Measurements from ENCODE around the gene KDM2B. TPM values are rescaled to one million over a fixed set of nuclear protein-coding genes. Genes with fewer than 3 reads are reported as not detected.

Gene KDM2B
- total and polyA plus RNA-seq, 10 of the 15 experiments (the other 5 are each of a cell fraction or from before 2014, with no cell fraction given), result 13.6 to 124 (median 40.4) TPM

DNA sequence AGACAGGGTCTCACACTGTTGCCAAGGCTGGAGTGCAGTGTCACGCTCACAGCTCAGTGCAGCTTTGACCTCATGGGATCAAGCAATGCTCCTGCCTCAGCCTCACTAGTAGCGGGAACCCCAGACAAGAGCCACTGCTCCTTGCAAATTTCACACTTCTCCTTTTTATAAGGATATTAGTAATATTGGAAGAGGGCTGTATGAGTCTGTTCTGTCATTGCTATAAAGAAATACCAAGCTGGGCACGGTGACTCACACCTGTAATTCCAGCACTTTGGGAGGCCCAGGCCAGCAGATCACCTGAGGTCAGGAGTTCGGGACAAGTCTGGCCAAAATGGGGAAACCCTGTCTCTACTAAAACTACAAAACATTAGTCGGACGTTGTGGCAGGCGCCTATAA lies 32.6 kb upstream of the KDM2B start:
- ChIA-PET SMC1A (ENCODE audit: uncharacterized antibody, unreplicated experiment) (no interaction called here), POLR2A (interaction anchor here (0.7 kb wide), 1 partner anchor 71 kb away, joined by 5 read pairs; no protein-coding TSS in a partner anchor), CTCF (interaction anchor here (0.7 kb wide), 1 partner anchor 11 kb away, joined by 3 read pairs; no protein-coding TSS in a partner anchor), RAD21 (ENCODE audit: unreplicated experiment) (no interaction called here)
- Histone ChIP-seq H3K4me3 (no peak overlapping the region), H3K4me1 (ENCODE audit: control insufficient read depth, insufficient read depth, low read length) (peaks cover 11% of the 10 kb centered on the region; the same call in 1 of the 2 replicates), H3K36me3 (ENCODE audit: control insufficient read depth in 2 of 2, insufficient read depth in 2 of 2, low read length in 1 of 2) (no peaks in the 10 kb centered on the region), H4K20me1 (ENCODE audit: control insufficient read depth, insufficient read depth) (no peaks in the 10 kb centered on the region), H3K9me3 (replicated peaks; ENCODE audit: control insufficient read depth, insufficient read depth, low read length) (no peaks in the 10 kb centered on the region), H2AFZ (ENCODE audit: control insufficient read depth, low read depth, low read length) (no peak overlapping the region), H3K4me2 (ENCODE audit: control insufficient read depth, insufficient read depth) (no peak overlapping the region), H3K27me3 (replicated peaks in 1 of 2; ENCODE audit: control insufficient read depth in 2 of 2, insufficient read depth in 2 of 2, low read length in 1 of 2) (no peaks in the 10 kb centered on the region), H3K27ac (ENCODE audit: control insufficient read depth, insufficient read depth) (no peak overlapping the region), H3K9ac (ENCODE audit: control insufficient read depth, insufficient read depth, low read length) (no peak overlapping the region), H3K79me2 (ENCODE audit: control insufficient read depth, insufficient read depth, low read length) (no peaks in the 10 kb centered on the region)
- FAIRE-seq (peak; percentile 47), DNase-seq (ENCODE audit: low read depth, low spot score) (no peak), ATAC-seq (peak; percentile 59)
- TF ChIP-seq, protein P1, sequence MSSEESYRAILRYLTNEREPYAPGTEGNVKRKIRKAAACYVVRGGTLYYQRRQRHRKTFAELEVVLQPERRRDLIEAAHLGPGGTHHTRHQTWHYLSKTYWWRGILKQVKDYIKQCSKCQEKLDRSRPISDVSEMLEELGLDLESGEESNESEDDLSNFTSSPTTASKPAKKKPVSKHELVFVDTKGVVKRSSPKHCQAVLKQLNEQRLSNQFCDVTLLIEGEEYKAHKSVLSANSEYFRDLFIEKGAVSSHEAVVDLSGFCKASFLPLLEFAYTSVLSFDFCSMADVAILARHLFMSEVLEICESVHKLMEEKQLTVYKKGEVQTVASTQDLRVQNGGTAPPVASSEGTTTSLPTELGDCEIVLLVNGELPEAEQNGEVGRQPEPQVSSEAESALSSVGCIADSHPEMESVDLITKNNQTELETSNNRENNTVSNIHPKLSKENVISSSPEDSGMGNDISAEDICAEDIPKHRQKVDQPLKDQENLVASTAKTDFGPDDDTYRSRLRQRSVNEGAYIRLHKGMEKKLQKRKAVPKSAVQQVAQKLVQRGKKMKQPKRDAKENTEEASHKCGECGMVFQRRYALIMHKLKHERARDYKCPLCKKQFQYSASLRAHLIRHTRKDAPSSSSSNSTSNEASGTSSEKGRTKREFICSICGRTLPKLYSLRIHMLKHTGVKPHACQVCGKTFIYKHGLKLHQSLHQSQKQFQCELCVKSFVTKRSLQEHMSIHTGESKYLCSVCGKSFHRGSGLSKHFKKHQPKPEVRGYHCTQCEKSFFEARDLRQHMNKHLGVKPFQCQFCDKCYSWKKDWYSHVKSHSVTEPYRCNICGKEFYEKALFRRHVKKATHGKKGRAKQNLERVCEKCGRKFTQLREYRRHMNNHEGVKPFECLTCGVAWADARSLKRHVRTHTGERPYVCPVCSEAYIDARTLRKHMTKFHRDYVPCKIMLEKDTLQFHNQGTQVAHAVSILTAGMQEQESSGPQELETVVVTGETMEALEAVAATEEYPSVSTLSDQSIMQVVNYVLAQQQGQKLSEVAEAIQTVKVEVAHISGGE (CRISPR knock-in tag; IDR thresholded peaks at IDR 0.05), result no peak
- TF ChIP-seq CREM (IDR thresholded peaks at IDR 0.05; ENCODE audit: low read depth) (0 out of 2 replicates have a peak, but pooled peaks have one; percentile 34), CEBPB (IDR thresholded peaks at IDR 0.05; ENCODE audit: borderline replicate concordance in 1 of 2, low read depth in 2 of 2, low read length in 2 of 2) (no peak), TAF1 (IDR thresholded peaks at IDR 0.05; ENCODE audit: borderline replicate concordance, low read depth, low read length) (no peak), SPI1 (IDR thresholded peaks at IDR 0.05; ENCODE audit: borderline replicate concordance, insufficient read depth, low read depth, low read length) (peak; percentile 85), WRNIP1 (IDR thresholded peaks at IDR 0.05; ENCODE audit: borderline replicate concordance, low read depth, low read length) (no peak), BHLHE40 (IDR thresholded peaks at IDR 0.05; ENCODE audit: borderline replicate concordance in 1 of 2, low read depth in 2 of 2, low read length in 1 of 2) (0 out of 4 replicates have a peak, but pooled peaks of 1 of the 2 experiments have one; percentile 8), EED (IDR thresholded peaks at IDR 0.05; ENCODE audit: low read depth) (peak; percentile 75), BCL11A (IDR thresholded peaks at IDR 0.05; ENCODE audit: low read depth, low read length) (0 out of 2 replicates have a peak, but pooled peaks have one; percentile 27), FOXM1 (IDR thresholded peaks at IDR 0.05; ENCODE audit: low read depth, low read length) (0 out of 2 replicates have a peak, but pooled peaks have one; percentile 25), RUNX3 (IDR thresholded peaks at IDR 0.05; ENCODE audit: low read length) (peak; percentile 16; the same call in 1 of the 2 replicates), JUNB (IDR thresholded peaks at IDR 0.05) (peak; percentile 68; the same call in 1 of the 2 replicates), NFIC (IDR thresholded peaks at IDR 0.05; ENCODE audit: low read depth, low read length) (peak; percentile 43; the same call in 1 of the 2 replicates), IKZF1 (conservative IDR thresholded peaks at IDR 0.05) (peak; percentile 36; the same call in 1 of the 2 replicates)
- TF ChIP-seq, protein P2, sequence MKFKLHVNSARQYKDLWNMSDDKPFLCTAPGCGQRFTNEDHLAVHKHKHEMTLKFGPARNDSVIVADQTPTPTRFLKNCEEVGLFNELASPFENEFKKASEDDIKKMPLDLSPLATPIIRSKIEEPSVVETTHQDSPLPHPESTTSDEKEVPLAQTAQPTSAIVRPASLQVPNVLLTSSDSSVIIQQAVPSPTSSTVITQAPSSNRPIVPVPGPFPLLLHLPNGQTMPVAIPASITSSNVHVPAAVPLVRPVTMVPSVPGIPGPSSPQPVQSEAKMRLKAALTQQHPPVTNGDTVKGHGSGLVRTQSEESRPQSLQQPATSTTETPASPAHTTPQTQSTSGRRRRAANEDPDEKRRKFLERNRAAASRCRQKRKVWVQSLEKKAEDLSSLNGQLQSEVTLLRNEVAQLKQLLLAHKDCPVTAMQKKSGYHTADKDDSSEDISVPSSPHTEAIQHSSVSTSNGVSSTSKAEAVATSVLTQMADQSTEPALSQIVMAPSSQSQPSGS (IDR thresholded peaks at IDR 0.05; ENCODE audit: low read length), result 0 out of 2 replicates have a peak, but pooled peaks have one; percentile 43
- TF ChIP-seq, protein P3, sequence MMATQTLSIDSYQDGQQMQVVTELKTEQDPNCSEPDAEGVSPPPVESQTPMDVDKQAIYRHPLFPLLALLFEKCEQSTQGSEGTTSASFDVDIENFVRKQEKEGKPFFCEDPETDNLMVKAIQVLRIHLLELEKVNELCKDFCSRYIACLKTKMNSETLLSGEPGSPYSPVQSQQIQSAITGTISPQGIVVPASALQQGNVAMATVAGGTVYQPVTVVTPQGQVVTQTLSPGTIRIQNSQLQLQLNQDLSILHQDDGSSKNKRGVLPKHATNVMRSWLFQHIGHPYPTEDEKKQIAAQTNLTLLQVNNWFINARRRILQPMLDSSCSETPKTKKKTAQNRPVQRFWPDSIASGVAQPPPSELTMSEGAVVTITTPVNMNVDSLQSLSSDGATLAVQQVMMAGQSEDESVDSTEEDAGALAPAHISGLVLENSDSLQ (IDR thresholded peaks at IDR 0.05), result no peak
- BruUV-seq (replicated peaks), result no TSS peak
- in situ Hi-C loops (cut with MboI), result no loop called here
- intact Hi-C loops (cut with micrococcal nuclease; ENCODE audit: unreplicated experiment), result no loop called here
- 15% methylated on average over 7 of the region's 7 CpGs for WGBS (ENCODE audit: insufficient coverage, insufficient replicate concordance, low lambda C conversion rate, missing lambda C conversion rate)

Data from GM12878 (cell line).